Activated CD8-positive, alpha-beta memory T cell treated with anti-CD3 and anti-CD28 coated beads, Interleukin-2, amount 50 U/mL, for 1 hour (primary cell): ENCODE data around the gene LTC4S.
"Not testable (repeated sequence)": the region's sequence is repeated elsewhere in the genome, so short reads cannot be mapped to it uniquely, and the experiment has no call there.

ENCODE experiments used
- DNase-seq: peaks from one replicate; pipeline ENCODE4 v3.0.0-alpha.2; 2020; ENCODE audit errors: extremely low read depth

LTC4S gene

GRCh38 chr5:179823937-179824744 is 30.4 kb downstream of the LTC4S start:
- no peak for DNase-seq

DNA sequence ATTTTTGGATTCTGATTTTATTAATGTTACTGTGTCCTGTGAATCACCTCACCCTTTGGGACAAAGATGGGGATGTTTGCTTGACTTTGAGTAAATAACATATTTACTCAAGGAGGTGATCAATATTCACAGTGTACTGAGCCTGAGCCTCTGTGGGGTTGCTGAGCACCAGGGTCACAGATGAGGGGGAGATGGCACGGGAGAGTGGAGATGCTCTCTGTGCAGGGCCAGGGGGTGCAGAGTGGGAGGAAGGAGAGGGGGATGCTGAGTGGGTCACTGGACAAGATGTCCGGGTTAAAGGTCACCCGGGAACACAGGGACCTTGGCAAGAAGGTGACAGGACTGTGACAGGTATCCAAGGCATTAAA is 30.9 kb downstream of the LTC4S start:
- no peak for DNase-seq

GRCh38 chr5:179825655-179826182 is 31.9 kb downstream of the LTC4S start:
- DNase-seq: no peak

- no peak for DNase-seq
Observed at GRCh38 chr5:179827680-179828079, 33.9 kb downstream of the LTC4S start.

GRCh38 chr5:179828756-179829421 is 35.1 kb downstream of the LTC4S start:
- DNase-seq: no peak

- no peak for DNase-seq
Observed at GRCh38 chr5:179829732-179830435, 36.1 kb downstream of the LTC4S start.

DNA sequence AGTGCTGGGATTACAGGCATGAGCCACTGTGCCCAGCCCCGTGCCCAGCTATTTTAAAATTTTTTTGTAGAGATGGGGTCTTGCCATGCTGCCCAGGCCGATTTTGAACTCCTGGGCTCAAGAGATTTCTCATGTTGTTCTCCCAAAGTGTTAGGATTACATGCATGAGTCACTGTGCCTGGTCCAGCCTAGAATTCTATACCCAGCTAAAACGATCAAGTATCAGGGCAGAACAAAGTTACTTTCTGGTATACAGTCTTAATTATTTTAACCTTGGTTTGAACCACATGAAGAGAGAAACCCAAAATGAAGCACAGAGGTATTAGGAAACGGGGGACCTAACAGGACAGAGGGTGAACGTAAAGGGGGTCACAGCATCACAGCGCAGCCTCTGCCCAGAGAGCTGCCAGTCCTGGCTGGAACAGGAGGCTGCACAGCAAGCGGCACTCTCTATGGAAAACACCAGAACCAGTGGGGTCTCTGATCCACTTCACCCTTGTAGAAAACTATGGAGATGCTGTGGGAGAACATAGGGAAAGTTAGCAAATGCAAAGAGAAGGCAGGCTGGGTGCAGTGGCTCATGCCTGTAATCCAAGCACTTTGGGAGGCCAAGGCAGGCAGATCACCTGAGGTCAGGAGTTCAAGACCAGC is 37.2 kb downstream of the LTC4S start:
- DNase-seq: no peak

DNA sequence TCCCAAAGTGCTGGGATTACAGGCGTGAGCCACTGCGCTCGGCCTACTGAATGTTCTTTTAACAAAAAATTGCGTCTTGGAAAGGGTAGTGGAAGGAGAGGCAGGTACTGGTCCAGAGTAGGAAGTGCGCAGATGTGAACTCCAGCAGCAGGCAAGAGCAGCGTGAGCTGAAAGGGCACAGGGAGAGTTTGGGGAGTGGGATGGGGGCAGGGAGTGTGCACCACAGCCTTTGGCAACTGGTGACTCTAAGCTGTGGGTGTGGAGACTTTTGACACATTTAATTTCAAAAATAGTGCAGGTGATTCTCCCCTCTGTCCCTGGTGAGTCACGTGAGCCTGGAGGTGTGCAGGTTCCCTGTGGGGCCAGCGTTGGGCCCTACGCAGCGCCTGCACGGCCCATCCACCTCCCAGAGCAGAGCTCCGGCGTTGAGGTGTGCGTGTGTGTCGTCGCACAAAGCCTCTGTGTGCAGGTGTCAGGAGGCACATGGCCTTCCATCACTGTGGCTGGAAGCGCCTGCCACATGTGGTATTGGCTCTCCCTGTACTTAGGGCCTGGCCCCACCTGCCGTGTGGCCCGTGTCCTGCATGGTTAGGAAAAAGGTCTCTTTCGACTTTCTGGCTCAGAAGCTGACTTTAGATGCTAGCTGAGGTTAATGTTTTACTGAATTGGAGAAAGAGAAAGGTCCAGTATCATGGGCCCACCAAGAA is 38.4 kb downstream of the LTC4S start:
- DNase-seq: no peak

DNA sequence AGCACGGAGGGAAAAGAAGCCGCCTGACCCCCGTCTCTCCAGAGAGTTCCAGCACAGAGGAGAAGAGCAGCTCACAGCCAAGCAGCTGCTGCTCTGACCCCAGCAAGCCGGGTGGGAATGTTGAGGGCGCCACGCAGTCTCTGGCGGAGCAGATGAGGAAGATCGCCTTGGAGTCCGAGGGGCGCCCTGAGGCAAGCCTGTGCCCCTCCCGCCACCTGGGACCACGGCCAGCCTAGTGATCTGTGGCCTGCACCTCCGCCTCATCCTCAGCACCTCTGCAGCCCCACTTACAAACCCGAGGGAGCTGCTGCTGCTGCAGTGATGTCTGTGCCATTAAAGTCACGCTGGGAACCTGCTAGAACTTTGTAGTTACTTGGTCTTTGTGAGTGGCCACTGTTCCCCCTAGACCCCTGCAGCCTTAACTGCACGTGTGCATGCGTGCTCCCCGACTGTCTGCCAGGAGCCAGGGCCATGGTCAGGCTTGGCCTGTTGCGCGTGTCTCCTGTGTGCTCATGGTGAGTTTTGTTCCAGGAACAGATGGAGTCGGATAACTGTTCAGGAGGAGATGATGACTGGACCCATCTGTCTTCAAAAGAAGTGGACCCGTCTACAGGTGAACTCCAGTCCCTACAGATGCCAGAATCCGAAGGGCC is 39.4 kb downstream of the LTC4S start:
- no peak for DNase-seq

DNA sequence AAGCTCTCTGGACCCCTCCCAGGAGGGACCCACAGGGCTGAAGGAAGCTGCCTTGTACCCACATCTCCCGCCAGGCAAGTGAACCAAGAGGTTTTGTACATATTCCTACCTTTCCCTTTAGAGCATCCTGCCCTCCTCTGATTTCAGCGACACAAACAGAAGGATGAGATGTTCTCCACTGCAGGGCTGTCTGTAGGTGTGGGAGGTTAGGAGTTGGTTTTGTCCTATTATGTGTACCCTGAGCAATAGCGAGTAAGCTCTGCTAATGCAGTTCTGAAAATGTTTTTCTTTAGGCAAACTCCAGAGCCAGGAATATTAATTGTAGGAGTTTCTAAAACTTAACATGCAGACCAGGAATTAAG is 39.9 kb downstream of the LTC4S start:
- DNase-seq: no peak

GRCh38 chr5:179834120-179834519 is 40.3 kb downstream of the LTC4S start:
- DNase-seq: no peak

DNA sequence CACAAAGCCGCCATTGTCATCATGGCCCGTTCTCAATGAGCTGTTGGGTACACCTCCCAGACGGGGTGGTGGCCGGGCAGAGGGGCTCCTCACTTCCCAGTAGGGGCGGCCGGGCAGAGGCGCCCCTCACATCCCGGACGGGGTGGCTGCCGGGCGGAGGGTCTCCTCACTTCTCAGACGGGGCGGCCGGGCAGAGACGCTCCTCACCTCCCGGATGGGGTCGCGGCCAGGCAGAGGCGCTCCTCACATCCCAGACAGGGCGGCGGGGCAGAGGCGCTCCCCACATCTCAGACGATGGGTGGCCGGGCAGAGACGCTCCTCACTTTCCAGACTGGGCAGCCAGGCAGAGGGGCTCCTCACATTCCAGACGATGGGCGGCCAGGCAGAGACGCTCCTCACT is 41.1 kb downstream of the LTC4S start:
- DNase-seq: not testable (repeated sequence)

DNA sequence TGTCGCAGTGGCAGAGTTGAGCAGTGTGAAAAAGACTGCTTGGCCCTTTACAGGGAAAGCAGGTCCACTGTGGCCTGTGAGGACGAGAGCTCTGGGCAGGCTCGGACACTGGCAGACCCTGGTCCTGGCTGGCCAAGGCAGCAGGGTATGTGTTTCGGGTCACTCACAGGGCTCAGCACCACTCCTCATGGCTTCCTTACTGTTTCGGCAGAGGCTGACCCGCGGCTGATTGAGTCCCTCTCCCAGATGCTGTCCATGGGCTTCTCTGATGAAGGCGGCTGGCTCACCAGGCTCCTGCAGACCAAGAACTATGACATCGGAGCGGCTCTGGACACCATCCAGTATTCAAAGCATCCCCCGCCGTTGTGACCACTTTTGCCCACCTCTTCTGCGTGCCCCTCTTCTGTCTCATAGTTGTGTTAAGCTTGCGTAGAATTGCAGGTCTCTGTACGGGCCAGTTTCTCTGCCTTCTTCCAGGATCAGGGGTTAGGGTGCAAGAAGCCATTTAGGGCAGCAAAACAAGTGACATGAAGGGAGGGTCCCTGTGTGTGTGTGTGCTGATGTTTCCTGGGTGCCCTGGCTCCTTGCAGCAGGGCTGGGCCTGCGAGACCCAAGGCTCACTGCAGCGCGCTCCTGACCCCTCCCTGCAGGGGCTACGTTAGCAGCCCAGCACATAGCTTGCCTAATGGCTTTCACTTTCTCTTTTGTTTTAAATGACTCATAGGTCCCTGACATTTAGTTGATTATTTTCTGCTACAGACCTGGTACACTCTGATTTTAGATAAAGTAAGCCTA is 42.6 kb downstream of the LTC4S start:
- no peak for DNase-seq

DNA sequence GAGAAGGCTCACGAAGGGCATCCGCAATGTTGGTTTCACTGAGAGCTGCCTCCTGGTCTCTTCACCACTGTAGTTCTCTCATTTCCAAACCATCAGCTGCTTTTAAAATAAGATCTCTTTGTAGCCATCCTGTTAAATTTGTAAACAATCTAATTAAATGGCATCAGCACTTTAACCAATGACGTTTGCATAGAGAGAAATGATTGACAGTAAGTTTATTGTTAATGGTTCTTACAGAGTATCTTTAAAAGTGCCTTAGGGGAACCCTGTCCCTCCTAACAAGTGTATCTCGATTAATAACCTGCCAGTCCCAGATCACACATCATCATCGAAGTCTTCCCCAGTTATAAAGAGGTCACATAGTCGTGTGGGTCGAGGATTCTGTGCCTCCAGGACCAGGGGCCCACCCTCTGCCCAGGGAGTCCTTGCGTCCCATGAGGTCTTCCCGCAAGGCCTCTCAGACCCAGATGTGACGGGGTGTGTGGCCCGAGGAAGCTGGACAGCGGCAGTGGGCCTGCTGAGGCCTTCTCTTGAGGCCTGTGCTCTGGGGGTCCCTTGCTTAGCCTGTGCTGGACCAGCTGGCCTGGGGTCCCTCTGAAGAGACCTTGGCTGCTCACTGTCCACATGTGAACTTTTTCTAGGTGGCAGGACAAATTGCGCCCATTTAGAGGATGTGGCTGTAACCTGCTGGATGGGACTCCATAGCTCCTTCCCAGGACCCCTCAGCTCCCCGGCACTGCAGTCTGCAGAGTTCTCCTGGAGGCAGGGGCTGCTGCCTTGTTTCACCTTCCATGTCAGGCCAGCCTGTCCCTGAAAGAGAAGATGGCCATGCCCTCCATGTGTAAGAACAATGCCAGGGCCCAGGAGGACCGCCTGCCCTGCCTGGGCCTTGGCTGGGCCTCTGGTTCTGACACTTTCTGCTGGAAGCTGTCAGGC is 43.6 kb downstream of the LTC4S start:
- DNase-seq: no peak

GRCh38 chr5:179839328-179840256 is 45.8 kb downstream of the LTC4S start:
- no peak for DNase-seq

DNA sequence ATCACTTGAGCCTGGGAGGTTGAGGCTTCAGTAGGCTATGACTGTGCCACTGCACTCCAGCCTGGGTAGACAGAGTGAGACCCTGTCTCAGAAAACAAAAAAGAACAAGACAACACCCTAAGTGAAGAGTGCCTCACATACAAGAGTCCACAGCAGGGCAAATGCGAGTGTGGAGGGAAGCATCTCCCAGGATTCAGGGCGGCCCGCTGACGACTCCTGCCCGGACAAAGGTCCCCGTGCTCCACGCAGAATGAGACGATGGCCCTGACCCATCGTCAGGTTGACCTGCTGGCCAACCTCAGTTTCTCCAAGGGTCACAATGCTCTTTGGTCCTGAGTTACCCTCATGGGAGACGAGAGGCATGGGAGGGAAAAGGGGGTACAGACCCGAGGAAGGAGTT is 46.5 kb downstream of the LTC4S start:
- no peak for DNase-seq

GRCh38 chr5:179840766-179841165 is 47.0 kb downstream of the LTC4S start:
- DNase-seq: no peak

- DNase-seq: no peak
Observed at GRCh38 chr5:179841621-179842020, 47.8 kb downstream of the LTC4S start.
